ENCODE measurements around the gene NME9. TPM values are rescaled to one million over a fixed set of nuclear protein-coding genes. Genes with fewer than 3 reads are reported as not detected.

Gene NME9, protein sequence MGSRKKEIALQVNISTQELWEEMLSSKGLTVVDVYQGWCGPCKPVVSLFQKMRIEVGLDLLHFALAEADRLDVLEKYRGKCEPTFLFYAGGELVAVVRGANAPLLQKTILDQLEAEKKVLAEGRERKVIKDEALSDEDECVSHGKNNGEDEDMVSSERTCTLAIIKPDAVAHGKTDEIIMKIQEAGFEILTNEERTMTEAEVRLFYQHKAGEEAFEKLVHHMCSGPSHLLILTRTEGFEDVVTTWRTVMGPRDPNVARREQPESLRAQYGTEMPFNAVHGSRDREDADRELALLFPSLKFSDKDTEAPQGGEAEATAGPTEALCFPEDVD
- total RNA-seq (3.5 TPM), polyA plus RNA-seq (ENCODE audit: insufficient read depth, low read depth, low replicate concordance) (0.73 TPM)
- long read RNA-seq, donor 1: 0 reads
- long read RNA-seq, donor 2: 0 reads
- long read RNA-seq, donor 3: 0 reads
- long read RNA-seq, donor 4: 0 reads
- long read RNA-seq, donor 5: 0 reads
- long read RNA-seq, donor 6: 0 reads
- long read RNA-seq, donor 7, partial matches to known transcripts: 1 of 9 reads
- long read RNA-seq, donor 7, other reads (novel, unspliced or antisense): 8 of 9 reads
- long read RNA-seq, donor 8: 0 reads
- long read RNA-seq, donor 9: 0 reads
- long read RNA-seq, donor 10, partial matches to known transcripts: 0 of 1 reads
- long read RNA-seq, donor 10, other reads (novel, unspliced or antisense): 0 of 1 reads

DNA sequence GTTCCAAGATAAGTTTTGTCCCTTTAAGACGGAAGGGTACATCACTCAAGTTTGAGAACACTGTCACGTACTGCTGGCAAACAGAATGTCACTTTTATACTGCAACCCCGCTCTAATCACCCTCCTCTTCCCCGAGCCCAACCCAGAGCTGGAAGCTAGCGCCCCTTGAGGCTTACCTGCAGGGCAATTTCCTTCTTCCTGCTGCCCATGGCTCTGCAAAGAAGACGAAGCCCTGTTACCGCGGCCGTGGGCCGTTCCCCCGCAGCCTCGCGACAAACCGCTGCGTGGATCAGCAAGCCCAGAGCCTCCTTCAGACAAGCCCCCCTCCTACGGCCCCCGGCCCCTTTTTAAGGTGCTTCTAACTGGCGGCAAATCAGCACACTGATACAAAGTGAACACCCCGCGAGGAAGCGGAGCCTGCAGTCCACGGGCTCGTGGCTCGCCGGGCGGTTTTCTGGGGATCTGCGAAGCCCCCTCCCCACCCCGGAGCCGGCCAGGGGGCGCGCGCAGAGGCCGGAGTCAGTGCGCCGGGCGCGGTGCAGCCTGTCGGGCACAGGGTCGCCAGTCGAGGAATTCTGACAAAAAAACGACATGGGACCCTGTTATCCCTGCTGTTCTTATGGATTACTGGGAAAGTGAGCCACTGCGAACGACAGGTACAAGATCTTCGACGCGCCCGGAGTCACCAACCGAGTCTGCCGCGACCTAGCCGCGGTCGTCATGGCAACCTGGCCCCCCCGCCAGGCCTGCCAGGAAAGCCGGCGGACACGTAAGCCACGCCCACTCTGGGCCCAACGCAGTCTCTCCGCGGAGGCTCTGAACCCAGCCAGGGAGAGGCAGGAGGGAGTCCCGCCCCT is at the start of gene NME9:
Gene NME9 (minus strand): TSS at position 725 of the 857 bp plus-strand sequence. CDS start 516 bp downstream, at position 209.
- peak within 1 kb of the TSS in 2 of 3 donors; percentile 21 to 40 for H3K9ac ChIP-seq (ENCODE audit: low read length in 3 of 3)
- peaks cover 0 to 5% (median 0%) of the 10 kb centered on the region in 3 donors for H3K4me1 ChIP-seq (ENCODE audit: control insufficient read depth in 2 of 3, insufficient read depth in 2 of 3, low read depth in 1 of 3, low read length in 3 of 3)
- TF ChIP-seq, protein P1, sequence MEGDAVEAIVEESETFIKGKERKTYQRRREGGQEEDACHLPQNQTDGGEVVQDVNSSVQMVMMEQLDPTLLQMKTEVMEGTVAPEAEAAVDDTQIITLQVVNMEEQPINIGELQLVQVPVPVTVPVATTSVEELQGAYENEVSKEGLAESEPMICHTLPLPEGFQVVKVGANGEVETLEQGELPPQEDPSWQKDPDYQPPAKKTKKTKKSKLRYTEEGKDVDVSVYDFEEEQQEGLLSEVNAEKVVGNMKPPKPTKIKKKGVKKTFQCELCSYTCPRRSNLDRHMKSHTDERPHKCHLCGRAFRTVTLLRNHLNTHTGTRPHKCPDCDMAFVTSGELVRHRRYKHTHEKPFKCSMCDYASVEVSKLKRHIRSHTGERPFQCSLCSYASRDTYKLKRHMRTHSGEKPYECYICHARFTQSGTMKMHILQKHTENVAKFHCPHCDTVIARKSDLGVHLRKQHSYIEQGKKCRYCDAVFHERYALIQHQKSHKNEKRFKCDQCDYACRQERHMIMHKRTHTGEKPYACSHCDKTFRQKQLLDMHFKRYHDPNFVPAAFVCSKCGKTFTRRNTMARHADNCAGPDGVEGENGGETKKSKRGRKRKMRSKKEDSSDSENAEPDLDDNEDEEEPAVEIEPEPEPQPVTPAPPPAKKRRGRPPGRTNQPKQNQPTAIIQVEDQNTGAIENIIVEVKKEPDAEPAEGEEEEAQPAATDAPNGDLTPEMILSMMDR (IDR thresholded peaks at IDR 0.05; ENCODE audit: borderline replicate concordance, extremely low read depth, insufficient read depth): peak; percentile 48
- H3K27ac ChIP-seq (ENCODE audit: low read depth in 2 of 2, low read length in 2 of 2): peak within 1 kb of the TSS in 1 of 2 donors; percentile 41
- H3K9me3 ChIP-seq (ENCODE audit: control insufficient read depth in 2 of 3, insufficient read depth in 1 of 3, low read length in 3 of 3): no peaks in the 10 kb centered on the region
- peak within 1 kb of the TSS; percentile 66 to 75 (median 68) for H3K4me3 ChIP-seq (ENCODE audit: low read length in 3 of 3)
- FAIRE-seq (no peak), DNase-seq (peak; percentile 95 to 96 (median 96))
- no peaks in the 10 kb centered on the region for H3K36me3 ChIP-seq (ENCODE audit: control insufficient read depth in 2 of 3, insufficient read depth in 3 of 3, low read length in 3 of 3)
- H3K27me3 ChIP-seq (ENCODE audit: control insufficient read depth, insufficient read depth, low read length): no peaks in the 10 kb centered on the region
- intact Hi-C loops (cut with DNase I): no loop called here

DNA sequence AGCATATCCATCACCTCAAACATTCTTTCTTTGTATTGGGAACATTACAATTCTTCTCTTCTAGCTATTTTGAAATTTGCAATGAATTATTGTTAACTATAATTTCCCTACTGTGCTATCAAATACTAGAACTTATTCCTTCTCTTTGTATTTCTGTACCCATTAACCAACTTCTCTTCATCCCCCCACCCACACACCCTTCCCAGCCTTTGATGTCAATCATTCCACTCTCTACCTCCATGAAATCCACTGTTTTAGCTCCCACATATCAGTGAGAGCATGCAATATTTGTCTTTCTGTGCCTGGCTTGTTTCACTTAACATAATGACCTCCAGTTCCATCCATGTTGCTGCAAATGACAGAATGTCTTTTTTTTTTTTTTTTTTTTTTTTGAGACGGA is 49.3 kb upstream of the NME9 start:
- H3K4me1 ChIP-seq (ENCODE audit: control insufficient read depth in 2 of 3, insufficient read depth in 2 of 3, low read depth in 1 of 3, low read length in 3 of 3): peaks cover 0 to 18% (median 12%) of the 10 kb centered on the region in 3 donors
- no peak for FAIRE-seq

DNA sequence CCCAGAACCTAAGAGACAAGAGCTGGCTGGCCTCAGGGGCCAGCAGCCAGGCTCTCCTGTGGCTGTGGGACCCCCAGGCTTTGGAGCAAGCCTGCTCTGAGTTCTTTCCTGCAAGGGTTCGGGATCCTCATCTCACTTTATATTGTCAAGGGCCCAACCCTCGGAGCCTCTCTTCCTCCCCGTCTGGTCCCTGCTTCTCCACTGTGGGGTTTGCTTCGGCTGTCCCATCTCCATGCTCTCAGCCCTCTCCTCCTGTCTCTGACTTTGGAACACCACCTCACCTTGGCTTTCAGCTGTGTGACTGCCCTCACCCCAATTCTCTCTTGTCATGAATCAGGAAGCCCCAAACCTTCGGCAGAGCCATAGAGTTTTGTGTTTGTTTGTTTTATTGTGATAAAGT is 48.7 kb upstream of the NME9 start:
- Histone ChIP-seq H3K27me3 (ENCODE audit: control insufficient read depth, insufficient read depth, low read length) (no peaks in the 10 kb centered on the region), H3K4me1 (ENCODE audit: control insufficient read depth in 2 of 3, insufficient read depth in 2 of 3, low read depth in 1 of 3, low read length in 3 of 3) (peaks cover 0 to 18% (median 12%) of the 10 kb centered on the region in 3 donors), H3K4me3 (ENCODE audit: low read length in 3 of 3) (no peak overlapping the region), H3K9ac (ENCODE audit: low read length in 3 of 3) (no peak overlapping the region), H3K27ac (ENCODE audit: low read depth in 2 of 2, low read length in 2 of 2) (no peak overlapping the region), H3K36me3 (ENCODE audit: control insufficient read depth in 2 of 3, insufficient read depth in 3 of 3, low read length in 3 of 3) (no peaks in the 10 kb centered on the region), H3K9me3 (ENCODE audit: control insufficient read depth in 2 of 3, insufficient read depth in 1 of 3, low read length in 3 of 3) (no peaks in the 10 kb centered on the region)
- intact Hi-C loops (cut with DNase I): no loop called here
- FAIRE-seq: no peak
- TF ChIP-seq, protein P1 (IDR thresholded peaks at IDR 0.05; ENCODE audit: borderline replicate concordance, extremely low read depth, insufficient read depth): no peak
- peak in 1 of 5 donors; percentile 21 for DNase-seq

More for the DNA sequence above, 49.3 kb upstream of the NME9 start:
- Histone ChIP-seq H3K4me3 (ENCODE audit: low read length in 3 of 3) (no peak overlapping the region), H3K9ac (ENCODE audit: low read length in 3 of 3) (no peak overlapping the region), H3K27me3 (ENCODE audit: control insufficient read depth, insufficient read depth, low read length) (no peaks in the 10 kb centered on the region), H3K27ac (ENCODE audit: low read depth in 2 of 2, low read length in 2 of 2) (no peak overlapping the region), H3K9me3 (ENCODE audit: control insufficient read depth in 2 of 3, insufficient read depth in 1 of 3, low read length in 3 of 3) (no peaks in the 10 kb centered on the region), H3K36me3 (ENCODE audit: control insufficient read depth in 2 of 3, insufficient read depth in 3 of 3, low read length in 3 of 3) (no peaks in the 10 kb centered on the region)
- DNase-seq: no peak
- intact Hi-C loops (cut with DNase I): no loop called here
- TF ChIP-seq, protein P1 (IDR thresholded peaks at IDR 0.05; ENCODE audit: borderline replicate concordance, extremely low read depth, insufficient read depth): no peak

Data from kidney (tissue), 22 donors.